Activated naive CD4-positive, alpha-beta T cell treated with Interleukin-2 at 50 U/mL for 16 hours (primary cell): Measurements from ENCODE around the gene SH2D3C.

Experiments used
- DNase-seq: peaks from one replicate; pipeline ENCODE4 v3.0.0-alpha.2; 2020

SH2D3C gene

DNA sequence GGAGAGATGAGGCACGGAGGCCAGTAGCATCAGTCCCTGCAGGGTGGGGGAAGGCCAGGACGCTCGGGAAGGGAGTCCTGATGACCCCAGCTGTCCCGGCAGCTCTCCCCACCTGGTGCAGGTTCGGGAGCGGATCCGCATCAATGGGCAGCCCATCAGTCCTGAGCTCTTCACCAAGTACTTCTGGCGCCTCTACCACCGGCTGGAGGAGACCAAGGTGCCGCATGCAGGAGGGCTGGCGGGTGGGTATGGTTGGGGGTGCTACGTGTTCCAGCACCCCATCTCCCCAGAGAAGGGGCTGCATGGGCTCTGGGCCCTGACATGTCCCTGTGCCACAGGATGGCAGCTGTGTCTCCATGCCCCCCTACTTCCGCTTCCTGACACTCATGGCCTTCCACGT lies 28.4 kb upstream of the SH2D3C start:
- DNase-seq = no peak

DNA sequence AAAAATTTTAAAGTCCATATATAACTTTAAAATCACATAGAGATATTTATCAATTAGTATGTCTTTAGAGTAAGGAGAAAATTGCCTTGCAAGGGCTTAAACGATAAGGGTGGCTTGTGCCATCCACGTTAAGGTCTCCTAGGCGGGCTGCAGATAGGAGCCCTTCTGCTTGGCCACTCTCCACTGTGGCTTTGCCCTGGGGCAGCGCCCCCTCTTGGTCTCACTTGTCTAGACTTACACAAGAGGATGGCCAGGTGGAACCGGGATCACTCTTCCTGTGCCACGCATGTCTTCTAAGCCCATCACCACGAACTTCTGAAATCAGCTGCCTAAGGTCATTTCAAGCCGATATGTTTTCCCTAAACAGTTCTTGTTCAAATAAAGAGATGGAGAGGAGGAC lies 27.2 kb upstream of the SH2D3C start:
- DNase-seq = peak; percentile 39

DNA sequence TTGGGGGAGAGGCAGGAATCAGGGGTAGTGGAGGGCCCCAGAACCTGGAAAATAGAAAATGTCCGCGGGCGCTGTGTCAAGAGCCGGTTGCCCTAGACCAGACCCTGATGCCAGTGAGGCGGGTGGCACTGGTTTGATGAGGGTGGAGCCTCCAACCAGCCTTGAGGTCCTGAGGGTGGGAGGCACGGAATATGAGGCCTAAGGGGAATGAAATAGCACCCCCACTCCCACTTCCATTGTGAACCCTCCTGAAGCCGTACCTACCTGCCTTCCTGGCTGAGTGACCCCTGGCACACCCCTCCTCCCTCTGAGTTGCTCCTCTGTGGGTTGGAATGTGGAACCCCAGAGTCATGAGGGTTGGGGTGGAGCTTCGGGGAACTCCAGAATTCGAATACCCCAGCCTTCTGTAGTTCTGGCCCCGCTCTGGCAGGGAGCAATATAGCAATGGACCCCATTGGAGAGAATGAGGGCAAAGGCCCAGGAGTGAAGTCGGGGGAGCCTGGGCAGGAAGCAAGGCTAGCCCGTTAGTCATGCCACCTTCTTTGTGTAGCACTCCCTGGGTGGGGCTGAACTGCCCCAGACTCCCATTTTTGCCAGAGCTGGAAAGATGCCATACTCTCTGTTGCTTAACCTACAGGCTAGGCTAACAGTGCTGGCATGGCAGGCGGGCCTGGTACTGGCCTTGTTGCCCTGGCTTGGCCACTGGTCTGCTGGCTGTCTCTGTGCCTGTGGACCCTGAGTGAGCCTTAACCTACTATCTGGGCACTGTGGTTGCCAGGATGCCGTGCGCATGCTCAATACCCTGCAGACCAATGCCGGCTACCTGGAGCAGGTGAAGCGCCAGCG lies 25.3 kb upstream of the SH2D3C start:
- peak; percentile 29 for DNase-seq

DNA sequence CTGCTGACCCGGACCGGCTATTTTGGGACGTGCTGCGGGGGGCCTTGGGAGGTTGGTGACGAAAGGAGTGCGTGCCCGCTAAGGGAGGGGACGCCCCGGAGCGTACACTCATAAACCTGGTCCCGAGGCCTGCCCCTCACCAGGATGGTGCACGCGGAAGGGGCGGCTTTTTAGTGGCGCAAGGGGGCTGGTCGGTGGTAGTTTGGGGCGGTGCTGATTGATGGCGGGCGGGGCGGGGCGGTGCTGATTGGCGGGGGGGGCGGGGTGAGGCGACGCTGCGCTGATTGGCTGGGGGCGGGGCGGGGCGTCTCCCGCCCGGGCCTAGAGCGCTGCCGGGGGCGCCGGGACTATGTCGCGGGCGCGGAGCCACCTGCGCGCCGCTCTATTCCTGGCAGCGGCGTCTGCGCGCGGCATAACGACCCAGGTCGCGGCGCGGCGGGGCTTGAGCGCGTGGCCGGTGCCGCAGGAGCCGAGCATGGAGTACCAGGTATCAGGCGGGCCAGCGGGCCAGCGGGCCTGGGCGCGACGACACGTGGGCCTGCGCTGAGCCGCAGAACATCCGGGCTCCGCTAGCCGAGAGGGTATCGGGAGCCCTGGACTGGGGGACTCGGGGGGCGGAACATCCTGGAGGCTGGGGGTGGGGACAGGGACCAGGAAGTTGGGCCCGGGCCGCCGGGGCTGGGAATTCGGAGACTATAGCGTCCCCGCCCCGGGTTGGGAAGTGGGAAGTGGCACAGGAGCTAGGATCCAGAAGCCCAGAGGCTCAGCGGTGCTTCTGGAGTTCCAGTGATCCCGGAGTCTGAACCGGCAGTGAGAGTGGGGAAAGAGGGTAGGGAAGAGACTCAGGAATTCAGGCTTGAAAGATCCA lies 24.3 kb upstream of the SH2D3C start, which contains the start of gene FPGS:
Gene FPGS, plus strand, starts transcription at position 307 of the 868 bp plus-strand sequence. Its CDS starts 43 bp downstream, at position 350.
- DNase-seq = peak; percentile 83

DNA sequence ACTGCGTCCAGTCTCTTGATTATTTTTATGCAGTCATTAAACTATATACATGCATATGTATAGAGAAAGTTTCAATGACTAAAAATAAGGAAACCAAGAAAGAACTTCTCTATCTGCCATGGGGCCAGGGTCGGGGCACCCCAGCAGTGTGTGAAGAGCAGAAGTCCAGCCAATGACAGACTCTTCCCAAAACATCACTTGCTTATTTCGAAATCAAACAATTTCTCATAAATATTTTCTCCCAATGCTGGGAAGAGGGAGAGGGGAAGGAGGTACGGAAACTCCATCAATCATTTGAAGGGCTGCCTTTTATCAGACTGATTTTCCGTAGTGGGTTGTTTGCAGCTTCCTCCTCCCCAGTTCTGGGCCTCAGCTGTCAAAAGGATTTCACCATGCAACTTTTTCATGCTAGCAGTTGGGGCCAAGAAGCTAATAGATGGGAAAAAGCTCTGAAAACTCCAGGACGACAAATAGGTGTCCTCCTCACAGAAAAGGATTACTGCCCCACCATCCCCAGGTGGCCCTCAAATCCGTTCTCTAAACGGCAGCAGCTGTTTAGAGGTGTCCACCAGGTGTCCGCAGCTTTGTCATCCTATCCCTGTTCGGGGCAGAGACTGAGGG lies 23.6 kb upstream of the SH2D3C start:
- DNase-seq = no peak

DNA sequence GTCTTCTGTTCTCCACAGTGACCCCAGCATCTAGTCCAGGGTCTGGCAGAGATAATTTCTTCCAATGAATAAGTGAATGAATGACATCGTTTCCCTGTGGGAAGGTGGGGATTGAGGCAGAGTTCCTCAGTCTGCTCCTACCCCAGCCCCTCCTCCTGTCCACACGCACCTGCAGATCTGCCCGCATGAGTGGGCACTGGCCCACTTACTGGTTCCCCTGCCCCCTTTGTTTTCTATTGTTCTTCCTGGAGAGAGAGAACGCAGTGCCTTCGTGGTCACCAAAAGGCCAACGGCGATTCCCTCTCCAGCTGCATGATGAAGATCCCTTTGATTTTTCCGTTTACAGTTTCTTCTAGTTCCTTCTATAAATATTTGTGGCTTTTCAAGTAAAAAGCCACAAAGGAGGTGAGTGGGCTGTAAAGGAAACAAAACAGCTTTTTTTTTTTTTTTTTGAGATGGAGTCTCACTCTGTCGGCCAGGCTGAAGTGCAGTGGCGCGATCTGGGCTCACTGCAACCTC lies 18.4 kb upstream of the SH2D3C start:
- no peak for DNase-seq

DNA sequence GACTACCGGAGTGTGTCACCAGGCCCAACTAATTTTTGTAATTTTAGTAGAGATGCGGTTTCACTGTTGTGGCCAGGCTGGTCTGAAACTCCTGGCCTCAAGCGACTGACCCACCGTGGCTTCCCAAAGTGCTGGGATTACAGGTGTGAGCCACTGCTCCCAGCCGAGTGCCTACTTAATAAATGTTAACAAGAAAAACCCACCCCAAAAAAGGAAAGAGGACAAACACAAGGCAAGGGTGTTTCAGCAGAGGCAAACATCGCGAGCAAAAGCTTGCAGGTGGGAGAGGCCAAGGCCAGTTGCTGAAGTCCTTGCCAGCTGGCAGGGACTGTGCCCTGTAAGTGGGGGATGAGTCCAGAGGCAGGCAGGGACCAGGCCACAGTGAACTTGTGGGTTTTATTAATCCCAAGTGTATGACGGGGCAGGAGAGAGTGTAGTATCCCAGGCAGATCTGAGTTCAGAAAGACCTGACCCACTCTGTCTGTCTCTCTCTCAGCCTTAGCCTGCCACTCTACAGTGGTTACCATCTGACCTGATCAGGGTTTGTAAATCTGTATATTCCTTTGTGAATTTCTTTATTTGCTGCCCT lies 17.9 kb upstream of the SH2D3C start:
- no peak for DNase-seq

DNA sequence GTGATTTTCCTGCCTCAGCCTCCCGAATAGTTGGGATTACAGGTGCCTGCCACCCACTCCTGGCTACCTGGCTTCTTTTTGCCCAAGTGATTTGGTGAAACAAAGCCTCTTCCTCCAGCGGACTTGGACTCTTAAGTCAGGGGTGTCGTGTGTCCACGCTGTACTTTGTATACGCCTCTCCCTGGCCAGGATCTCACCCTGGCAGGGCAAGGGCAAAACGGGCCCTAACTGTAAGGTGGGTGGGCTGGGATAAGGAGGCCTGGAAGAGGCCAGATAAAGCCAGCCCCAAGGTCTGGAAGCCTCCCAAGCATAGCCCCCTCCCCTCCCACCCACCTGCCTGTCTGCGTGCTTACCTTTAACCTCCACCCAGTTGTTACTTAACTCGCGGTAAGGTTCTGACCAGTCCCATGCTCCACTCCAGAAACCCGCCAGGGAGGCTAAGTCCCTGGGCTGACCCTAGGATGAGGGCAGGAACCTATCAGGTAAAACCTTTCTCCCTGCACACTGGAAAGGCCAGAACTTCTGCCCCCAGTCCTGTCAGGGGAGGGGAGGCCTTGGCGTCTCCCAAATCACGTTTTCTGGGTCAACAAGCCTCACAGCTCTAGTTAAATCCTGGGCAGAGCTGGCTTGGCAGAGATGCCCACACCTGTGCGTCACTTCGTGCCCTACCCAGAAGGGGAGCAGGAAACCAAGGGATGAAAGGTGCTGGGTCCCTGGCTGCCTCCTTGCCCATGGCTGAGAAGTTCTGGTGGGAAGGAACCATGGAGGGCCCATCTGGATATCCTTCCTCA lies 15.7 kb upstream of the SH2D3C start:
- DNase-seq = no peak

DNA sequence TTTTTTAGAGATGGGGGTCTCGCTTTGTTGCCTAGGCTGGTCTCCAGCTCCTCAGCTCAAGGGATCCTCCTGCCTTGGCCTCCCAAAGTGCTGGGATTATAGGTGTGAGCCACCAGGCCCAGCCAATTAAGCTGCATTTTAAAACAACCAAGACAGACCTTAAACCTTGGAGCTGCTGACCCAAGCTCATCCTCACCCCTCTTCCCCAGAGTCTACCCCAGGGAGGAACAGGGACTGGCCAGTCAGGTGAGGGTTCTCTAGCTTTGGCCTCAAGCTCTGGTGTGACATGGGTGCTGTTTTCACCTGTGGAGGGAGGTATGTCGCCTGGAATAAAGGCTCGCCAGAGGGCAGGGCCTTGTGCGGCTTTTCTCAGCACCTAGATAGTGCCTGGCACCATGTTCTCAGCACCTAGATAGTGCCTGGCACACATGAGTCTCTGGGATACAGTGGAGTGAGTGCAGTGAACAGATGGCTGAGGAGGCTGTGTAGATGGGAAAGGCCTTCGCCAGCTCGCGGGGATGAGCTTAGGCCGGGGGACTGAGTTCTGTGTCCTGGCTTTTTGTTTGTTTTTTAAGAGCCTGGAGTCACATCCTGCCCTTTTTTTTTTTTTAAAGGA lies 14.7 kb upstream of the SH2D3C start:
- DNase-seq = no peak

DNA sequence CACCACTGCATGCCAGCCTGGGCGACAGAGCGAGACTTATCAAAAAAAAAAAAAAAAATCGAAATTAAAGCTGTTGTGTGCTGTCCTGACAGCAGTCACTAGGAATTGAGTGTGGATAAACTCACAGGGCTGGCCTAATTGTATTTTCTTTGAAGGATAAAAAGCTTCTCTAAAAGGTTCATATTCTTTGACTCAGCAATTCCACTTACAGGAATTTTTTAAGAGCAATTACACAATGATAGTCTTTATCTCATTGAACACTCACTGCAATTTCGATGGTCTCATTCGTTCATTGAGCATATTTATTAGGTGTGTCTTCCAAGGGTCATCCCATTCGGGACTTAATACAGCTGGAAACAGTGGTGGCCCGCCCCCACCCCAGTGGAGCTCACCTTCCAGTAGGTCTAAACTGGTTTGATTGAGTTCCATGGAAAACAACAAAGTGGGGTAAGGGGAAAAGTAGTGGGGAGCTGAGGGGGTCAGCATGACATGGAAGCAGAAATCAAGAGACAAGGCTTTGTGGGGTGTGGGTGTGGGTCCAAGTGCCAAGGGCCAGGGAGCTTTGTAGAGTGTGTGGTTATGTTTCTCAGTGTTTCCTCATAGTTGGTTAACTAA lies 14.1 kb upstream of the SH2D3C start:
- DNase-seq = no peak

DNA sequence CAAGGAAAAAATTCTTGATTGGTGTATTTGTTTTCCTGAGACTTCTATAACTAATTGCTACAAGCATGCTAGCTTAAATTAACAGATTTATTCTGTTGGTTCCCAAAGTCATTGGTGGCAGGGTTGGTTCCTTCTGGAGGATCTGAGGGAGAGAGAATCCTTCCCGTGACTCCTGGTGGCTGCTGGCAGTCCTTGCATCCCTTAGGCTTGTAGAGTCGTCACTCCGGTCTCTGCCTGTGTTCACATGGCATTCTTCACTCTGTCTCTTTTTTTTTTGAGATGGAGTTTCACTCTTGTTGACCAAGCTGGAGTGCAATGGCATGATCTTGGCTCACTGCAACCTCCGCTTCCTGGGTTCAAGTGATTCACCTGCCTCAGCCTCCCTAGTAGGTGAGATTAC lies 12.6 kb upstream of the SH2D3C start:
- no peak for DNase-seq

DNA sequence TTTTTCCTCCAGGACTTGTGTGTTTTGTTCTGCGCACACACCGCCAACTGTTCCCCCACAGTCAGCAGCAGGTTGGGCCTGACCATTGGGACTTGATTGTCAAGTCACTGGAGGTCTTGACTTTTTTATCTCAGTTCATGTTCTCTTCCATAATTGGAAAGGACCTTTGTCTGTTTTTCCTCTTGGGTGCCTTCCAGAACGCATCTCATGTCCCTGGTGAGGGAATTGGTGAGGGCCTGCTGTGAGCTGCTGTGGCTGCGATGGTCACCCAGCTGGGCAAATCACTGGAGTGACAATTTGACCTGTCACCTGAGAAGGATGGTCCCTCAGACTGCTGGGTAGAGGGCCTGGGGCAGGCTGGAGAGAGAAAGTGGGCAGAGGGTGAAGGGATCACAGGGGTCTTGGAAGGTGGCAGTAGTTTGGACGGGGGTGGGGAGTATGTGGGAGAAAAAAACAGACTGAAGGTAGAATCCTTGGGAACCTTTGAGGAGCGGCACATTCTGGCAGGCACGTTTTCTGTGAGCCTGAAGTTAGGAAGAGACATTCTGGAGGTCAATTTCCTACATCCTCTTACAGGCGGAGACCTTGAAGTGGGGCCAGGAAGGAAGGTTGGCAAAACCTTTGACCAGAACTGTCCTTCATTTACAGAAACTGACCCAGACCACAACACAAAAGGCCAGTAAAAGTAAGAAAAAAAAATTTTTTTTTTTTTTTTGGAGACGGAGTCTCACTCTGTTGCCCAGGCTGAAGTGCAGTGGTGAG lies 11.8 kb upstream of the SH2D3C start:
- DNase-seq = no peak

DNA sequence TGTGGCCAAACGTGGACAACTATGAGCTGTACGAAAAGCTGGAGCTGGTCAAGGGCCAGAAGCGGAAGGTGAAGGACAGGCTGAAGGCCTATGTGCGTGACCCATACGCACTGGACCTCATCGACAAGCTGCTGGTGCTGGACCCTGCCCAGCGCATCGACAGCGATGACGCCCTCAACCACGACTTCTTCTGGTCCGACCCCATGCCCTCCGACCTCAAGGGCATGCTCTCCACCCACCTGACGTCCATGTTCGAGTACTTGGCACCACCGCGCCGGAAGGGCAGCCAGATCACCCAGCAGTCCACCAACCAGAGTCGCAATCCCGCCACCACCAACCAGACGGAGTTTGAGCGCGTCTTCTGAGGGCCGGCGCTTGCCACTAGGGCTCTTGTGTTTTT lies 10.7 kb upstream of the SH2D3C start:
- DNase-seq = no peak

DNA sequence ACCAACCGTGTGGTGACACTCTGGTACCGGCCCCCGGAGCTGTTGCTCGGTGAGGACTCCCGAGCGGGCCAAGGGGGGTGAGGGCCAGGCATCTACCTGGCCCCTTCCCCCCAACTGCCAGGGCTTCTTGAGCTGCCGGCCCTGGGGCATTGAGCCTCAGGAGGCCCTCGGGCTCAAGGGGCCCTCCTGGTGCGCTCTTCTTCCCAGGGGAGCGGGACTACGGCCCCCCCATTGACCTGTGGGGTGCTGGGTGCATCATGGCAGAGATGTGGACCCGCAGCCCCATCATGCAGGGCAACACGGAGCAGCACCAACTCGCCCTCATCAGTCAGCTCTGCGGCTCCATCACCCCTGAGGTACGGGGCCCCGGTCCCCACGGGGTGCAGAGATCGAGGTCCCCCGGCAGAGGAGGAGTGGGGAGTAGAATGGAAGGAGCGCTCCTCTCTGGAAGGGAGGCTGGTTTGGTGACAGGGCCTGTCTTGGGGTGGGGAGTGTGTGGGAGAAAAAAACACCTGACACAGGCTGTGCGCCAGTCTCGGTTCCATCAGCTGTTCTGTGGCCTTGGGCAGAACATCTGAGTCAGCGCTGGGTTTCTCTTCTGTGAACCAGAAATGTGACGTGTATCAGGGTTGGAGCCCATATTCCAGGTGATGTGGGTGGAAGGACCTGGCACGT lies 10.0 kb upstream of the SH2D3C start:
- peak; percentile 78 for DNase-seq

DNA sequence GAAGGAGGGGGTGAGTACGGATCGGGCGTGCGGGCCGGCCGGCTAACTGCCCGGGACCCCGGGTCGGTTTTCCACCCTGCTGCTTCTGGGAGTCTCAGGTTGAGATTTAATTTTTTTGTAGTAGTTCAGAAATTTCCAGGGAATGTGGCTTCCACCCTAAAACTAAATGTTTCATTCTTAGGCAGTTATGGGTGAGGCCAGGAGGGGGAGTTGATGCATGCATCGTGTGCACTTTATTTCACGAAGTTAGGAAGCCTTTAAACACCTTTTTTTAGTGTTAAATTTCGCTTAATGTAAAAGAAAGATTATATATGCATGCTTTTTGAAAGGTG lies 8.3 kb upstream of the SH2D3C start:
- DNase-seq = no peak

DNA sequence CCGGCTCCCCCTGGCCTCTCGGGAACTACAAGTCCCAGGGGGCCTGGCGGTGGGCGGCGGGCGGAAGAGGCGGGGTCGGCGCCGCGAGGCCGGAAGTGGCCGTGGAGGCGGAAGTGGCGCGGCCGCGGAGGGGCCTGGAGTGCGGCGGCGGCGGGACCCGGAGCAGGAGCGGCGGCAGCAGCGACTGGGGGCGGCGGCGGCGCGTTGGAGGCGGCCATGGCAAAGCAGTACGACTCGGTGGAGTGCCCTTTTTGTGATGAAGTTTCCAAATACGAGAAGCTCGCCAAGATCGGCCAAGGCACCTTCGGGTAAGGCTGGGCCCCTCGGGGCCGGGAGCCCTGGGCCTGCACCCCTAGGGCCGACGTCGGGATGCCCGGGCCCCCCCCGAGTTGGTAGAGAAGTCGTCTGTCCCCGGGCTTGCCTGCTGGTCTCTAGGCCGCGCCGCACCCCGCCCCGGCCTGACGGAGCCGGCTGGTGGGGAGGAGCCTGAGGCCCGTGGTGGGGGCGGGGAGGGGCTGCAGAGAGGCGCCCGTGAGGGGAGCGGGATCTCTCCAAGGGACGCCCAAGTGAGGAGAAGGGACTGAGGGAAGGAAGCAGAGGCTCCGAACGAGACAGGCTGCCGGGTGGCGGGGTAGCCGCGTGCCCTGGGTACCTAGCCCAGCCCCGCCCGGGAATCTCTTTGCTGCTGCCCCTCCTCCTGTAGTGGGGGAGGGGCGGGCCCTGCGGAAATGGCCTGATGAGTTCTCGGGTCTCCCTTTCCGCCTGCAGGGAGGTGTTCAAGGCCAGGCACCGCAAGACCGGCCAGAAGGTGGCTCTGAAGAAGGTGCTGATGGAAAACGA lies 7.7 kb upstream of the SH2D3C start, which contains the start of gene CDK9:
Gene CDK9, plus strand, starts transcription at position 102 of the 840 bp plus-strand sequence. Its CDS starts 115 bp downstream, at position 217.
- DNase-seq = peak; percentile 94

DNA sequence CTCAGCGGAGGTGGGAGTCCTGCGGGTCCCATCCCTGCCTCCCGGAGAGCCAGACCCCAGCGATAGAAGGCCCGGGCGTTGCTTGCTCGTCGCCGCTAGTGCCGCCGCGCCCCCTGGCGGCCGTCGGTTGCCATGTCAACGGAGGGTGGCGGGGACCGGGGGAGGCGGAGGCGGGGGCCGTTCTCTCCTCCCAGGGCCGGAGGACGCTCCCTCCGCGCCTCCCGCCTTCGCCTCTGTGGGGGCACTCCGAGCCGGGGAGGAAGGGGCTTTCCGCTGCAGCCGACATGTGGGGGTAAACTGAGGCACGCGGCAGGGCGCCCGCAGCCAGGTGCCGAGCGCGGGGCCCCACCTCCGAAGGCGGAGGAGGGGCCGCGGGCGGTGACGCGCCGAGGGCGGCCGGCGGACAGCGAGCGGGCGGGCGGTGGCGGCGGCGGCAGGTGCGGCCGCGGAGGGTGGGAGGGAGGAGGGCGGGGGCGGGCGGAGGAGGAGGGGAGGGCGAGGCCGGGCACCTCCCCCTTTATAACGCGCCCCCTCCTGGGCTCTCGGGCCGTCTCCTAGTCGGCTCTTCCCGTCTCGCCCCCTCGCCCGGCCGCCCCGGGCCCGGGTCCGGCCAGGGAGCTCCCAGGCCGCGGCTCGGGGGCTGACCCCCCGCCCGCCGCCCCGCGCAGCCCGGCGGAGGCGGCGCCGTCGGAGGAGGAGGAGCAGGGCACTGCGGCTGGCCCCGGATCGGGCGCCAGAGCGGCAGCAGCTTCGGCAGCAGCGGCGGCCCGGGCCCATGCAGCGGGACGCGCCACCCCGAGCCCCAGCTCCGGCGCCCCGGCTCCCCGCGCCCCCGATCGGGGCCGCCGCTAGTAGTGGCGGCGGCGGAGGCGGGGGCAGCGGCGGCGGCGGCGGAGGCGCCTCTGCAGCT lies 6.8 kb upstream of the SH2D3C start:
- peak; percentile 91 for DNase-seq
